Measurements from ENCODE around the gene SUPV3L1. TPM values are rescaled to one million over a fixed set of nuclear protein-coding genes. Genes with fewer than 3 reads are reported as not detected.

The SUPV3L1 gene
- total and polyA plus RNA-seq, 12 donors = 23.8 to 139 (median 38.0) TPM

- ATAC-seq (peak in 2 of 8 donors; percentile 17 to 23), DNase-seq (no peak)
- intact Hi-C loops (cut with DNase I) = no loop called here
- no peaks in the 10 kb centered on the region for H3K27me3 ChIP-seq
- no peaks in the 10 kb centered on the region for H3K36me3 ChIP-seq
- H3K9me3 ChIP-seq = no peaks in the 10 kb centered on the region
- no peak for TF ChIP-seq CTCF (IDR thresholded peaks at IDR 0.05)
- H3K27ac ChIP-seq = peak overlapping the region in 1 of 10 donors; percentile 84
- peaks cover 0 to 45% (median 5%) of the 10 kb centered on the region in 9 donors for H3K4me1 ChIP-seq
- H3K4me3 ChIP-seq = peak overlapping the region in 2 of 10 donors; percentile 22 to 33
- WGBS, 2 donors = 76 to 79% methylated on average over 8 of the region's 8 CpGs
Observed at GRCh38 chr10:69229616-69229916, 49.5 kb downstream of the SUPV3L1 start.

DNA sequence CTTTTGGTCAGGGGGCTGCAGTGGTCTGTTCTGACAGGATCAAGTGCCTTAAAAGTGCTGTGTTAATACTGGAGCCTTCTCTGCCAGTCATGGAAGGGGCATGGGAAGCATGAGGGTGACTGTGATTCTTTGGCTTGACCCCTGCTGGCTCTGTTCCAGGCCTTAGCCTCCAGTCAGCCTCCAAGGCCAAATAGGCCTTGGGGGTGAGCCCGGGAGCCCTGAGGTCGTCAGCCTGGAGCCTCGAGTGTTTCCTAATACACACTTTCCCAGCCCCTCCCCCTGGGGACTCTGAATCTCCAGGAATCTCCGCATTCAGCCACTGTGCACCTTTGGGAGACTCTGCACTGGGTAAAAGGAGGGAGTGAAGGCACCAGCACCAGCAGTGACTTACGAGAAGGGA lies 50.1 kb downstream of the SUPV3L1 start:
- no peaks in the 10 kb centered on the region for H3K9me3 ChIP-seq
- 67% methylated on average over 5 of the region's 5 CpGs for WGBS, 2 donors
- ATAC-seq (peak in 1 of 8 donors; percentile 7), DNase-seq (no peak)
- no peak overlapping the region for H3K4me3 ChIP-seq
- no peaks in the 10 kb centered on the region for H3K36me3 ChIP-seq
- intact Hi-C loops (cut with DNase I) = loop anchor here in 4 of 10 donors (10.0 kb wide), 3 partner anchors 85 to 405 kb away; partner anchors contain the start of gene FAM241B (in 2 of the 4)
- H3K4me1 ChIP-seq = peaks cover 0 to 39% (median 5%) of the 10 kb centered on the region in 9 donors
- H3K27me3 ChIP-seq = no peaks in the 10 kb centered on the region
- H3K27ac ChIP-seq = no peak overlapping the region
- TF ChIP-seq CTCF (IDR thresholded peaks at IDR 0.05) = no peak

GRCh38 chr10:69232252-69232651 lies 52.2 kb downstream of the SUPV3L1 start:
- intact Hi-C loops (cut with DNase I) = loop anchor here in 4 of 10 donors (10.0 kb wide), 3 partner anchors 83 to 403 kb away; partner anchors contain the start of gene FAM241B (in 2 of the 4)
- H3K4me3 ChIP-seq = no peak overlapping the region
- DNase-seq (no peak), ATAC-seq (no peak)
- H3K27ac ChIP-seq = no peak overlapping the region
- WGBS, 2 donors = 77 to 80% methylated on average over 9 of the region's 9 CpGs
- no peaks in the 10 kb centered on the region for H3K27me3 ChIP-seq
- no peaks in the 10 kb centered on the region for H3K9me3 ChIP-seq
- no peak for TF ChIP-seq CTCF (IDR thresholded peaks at IDR 0.05)
- H3K4me1 ChIP-seq = peaks cover 0 to 29% (median 5%) of the 10 kb centered on the region in 9 donors
- H3K36me3 ChIP-seq = no peaks in the 10 kb centered on the region

GRCh38 chr10:69232736-69233480 lies 52.9 kb downstream of the SUPV3L1 start:
- Histone ChIP-seq H3K9me3 (no peaks in the 10 kb centered on the region), H3K4me3 (no peak overlapping the region), H3K4me1 (peaks cover 0 to 32% (median 7%) of the 10 kb centered on the region in 9 donors), H3K27ac (no peak overlapping the region), H3K36me3 (no peaks in the 10 kb centered on the region), H3K27me3 (no peaks in the 10 kb centered on the region)
- ATAC-seq = no peak
- 90 to 93% methylated on average over 22 of the region's 22 CpGs for WGBS, 2 donors
- intact Hi-C loops (cut with DNase I) = loop anchor here in 4 of 10 donors (10.0 kb wide), 3 partner anchors 82 to 402 kb away; partner anchors contain the start of gene FAM241B (in 2 of the 4)
- TF ChIP-seq CTCF (IDR thresholded peaks at IDR 0.05) = no peak
- no peak for DNase-seq
